MM.1S (cell line): ENCODE measurements around the gene ROS1.
"Not testable (repeated sequence)": the region's sequence is repeated elsewhere in the genome, so short reads cannot be mapped to it uniquely, and the experiment has no call there.

Source experiments
- DNase-seq: peaks from one replicate; pipeline ENCODE4 v3.0.0-alpha.2; 2015
- H2AFZ ChIP-seq: fragments of 300-600 bp; sonication (generic); 2 replicates; pipeline ENCODE4 v1.6.0; 2016; ENCODE audit warnings: antibody characterized with exemption, low read length
- H3F3A ChIP-seq: fragments of 300-600 bp; sonication (generic); 2 replicates; pipeline ENCODE4 v1.6.1; 2016; ENCODE audit warnings: mild to moderate bottlenecking, antibody characterized with exemption, low read length, moderate library complexity, mixed read lengths; ENCODE audit not compliant: insufficient read depth
- H3K27ac ChIP-seq: fragments of 300-600 bp; sonication (generic); 2 replicates; pipeline ENCODE4 v1.5.1; 2016; ENCODE audit warnings: mild to moderate bottlenecking, low read length
- H3K27me3 ChIP-seq: fragments of 300-600 bp; sonication (generic); replicated peaks from 2 replicates; pipeline ENCODE4 v1.6.0; 2016; ENCODE audit warnings: low read length; ENCODE audit not compliant: insufficient read depth
- H3K36me3 ChIP-seq: fragments of 300-600 bp; sonication (generic); replicated peaks from 2 replicates; pipeline ENCODE4 v1.6.1; 2016; ENCODE audit warnings: mild to moderate bottlenecking, low read length, mixed read lengths; ENCODE audit not compliant: insufficient read depth
- H3K4me1 ChIP-seq: fragments of 300-600 bp; sonication (generic); 2 replicates; pipeline ENCODE4 v1.6.1; 2016; ENCODE audit warnings: low read length, mixed read lengths
- H3K4me2 ChIP-seq: fragments of 300-600 bp; sonication (generic); 2 replicates; pipeline ENCODE4 v1.6.0; 2016; ENCODE audit warnings: low read depth, low read length
- H3K4me3 ChIP-seq: fragments of 300-600 bp; sonication (generic); 2 replicates; pipeline ENCODE4 v1.5.1; 2016; ENCODE audit warnings: low read length, mixed read lengths
- H3K79me2 ChIP-seq: fragments of 300-600 bp; sonication (generic); 2 replicates; pipeline ENCODE4 v1.6.1; 2016; ENCODE audit warnings: mixed run types, low read length, mixed read lengths
- H3K9ac ChIP-seq: fragments of 300-600 bp; sonication (generic); 2 replicates; pipeline ENCODE4 v1.6.1; 2016; ENCODE audit warnings: low read length, mixed read lengths
- H3K9me2 ChIP-seq: fragments of 300-600 bp; sonication (generic); replicated peaks from 2 replicates; pipeline ENCODE4 v1.6.1; 2016; ENCODE audit warnings: mild to moderate bottlenecking, low read length, mixed read lengths; ENCODE audit not compliant: insufficient read depth
- H3K9me3 ChIP-seq: fragments of 300-600 bp; sonication (generic); replicated peaks from 2 replicates; pipeline ENCODE4 v1.6.1; 2016; ENCODE audit warnings: mild to moderate bottlenecking, low read length, mixed read lengths; ENCODE audit not compliant: insufficient read depth
- H4K20me1 ChIP-seq: fragments of 300-600 bp; sonication (generic); 2 replicates; pipeline ENCODE4 v1.6.1; 2016; ENCODE audit warnings: mild to moderate bottlenecking, low read length, moderate library complexity, mixed read lengths; ENCODE audit not compliant: insufficient read depth
- EZH2 ChIP-seq: fragments of 300-600 bp; sonication (generic); optimal IDR thresholded peaks from 2 replicates; pipeline ENCODE3; 2017; ENCODE audit warnings: low read depth, mild to moderate bottlenecking, antibody characterized with exemption, low read length, mixed read lengths
- EZH2phosphoT487 ChIP-seq: fragments of 300-600 bp; sonication (generic); IDR thresholded peaks from 2 replicates; pipeline ENCODE4 v1.6.1; 2018; ENCODE audit warnings: antibody characterized with exemption, low read length
- TF ChIP-seq, protein P1 (sequence below): fragments of 300-600 bp; sonication (generic); IDR thresholded peaks from 2 replicates; pipeline ENCODE4 v1.5.1; 2016; ENCODE audit warnings: antibody characterized with exemption, low read length, mixed read lengths

Gene ROS1

DNA sequence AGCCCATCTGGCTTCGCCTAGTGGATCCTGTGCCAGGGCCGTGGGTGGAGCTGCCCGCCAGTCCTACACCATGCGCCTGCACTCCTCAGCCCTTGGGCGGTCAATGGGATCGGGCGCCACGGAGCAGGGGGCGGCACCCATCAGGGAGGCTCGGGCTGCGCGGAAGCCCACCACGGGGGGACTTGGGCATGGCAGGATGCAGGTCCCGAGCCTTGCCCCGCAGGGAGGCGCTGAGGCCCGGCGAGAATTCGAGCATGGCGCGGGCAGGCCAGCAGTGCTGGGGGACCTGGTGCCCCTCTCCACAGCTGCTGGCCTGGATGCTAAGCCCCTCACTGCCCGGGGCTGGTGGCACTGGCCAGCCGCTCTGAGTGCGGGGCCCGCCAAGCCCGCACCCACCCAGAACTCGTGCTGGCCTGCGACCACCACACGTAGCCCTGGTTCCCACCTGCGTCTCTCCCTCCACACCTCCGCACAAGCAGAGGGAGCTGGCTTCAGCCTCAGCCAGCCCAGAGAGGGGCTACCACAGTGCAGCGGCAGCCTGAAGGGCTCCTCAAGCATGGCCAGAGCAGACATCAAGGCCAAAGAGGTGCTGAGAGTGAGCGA is 52.4 kb downstream of the ROS1 start:
- Histone ChIP-seq H2AFZ (no peak overlapping the region), H3K4me3 (no peak overlapping the region), H3K36me3 (no peaks in the 10 kb centered on the region), H3K4me1 (no peaks in the 10 kb centered on the region), H3F3A (no peaks in the 10 kb centered on the region), H3K27ac (no peak overlapping the region), H3K4me2 (no peak overlapping the region), H4K20me1 (no peaks in the 10 kb centered on the region), H3K27me3 (no peaks in the 10 kb centered on the region), H3K9me2 (no peaks in the 10 kb centered on the region), H3K79me2 (no peaks in the 10 kb centered on the region), H3K9ac (no peak overlapping the region), H3K9me3 (no peaks in the 10 kb centered on the region)
- no peak for DNase-seq
- no peak for TF ChIP-seq EZH2phosphoT487
- TF ChIP-seq, protein P1, sequence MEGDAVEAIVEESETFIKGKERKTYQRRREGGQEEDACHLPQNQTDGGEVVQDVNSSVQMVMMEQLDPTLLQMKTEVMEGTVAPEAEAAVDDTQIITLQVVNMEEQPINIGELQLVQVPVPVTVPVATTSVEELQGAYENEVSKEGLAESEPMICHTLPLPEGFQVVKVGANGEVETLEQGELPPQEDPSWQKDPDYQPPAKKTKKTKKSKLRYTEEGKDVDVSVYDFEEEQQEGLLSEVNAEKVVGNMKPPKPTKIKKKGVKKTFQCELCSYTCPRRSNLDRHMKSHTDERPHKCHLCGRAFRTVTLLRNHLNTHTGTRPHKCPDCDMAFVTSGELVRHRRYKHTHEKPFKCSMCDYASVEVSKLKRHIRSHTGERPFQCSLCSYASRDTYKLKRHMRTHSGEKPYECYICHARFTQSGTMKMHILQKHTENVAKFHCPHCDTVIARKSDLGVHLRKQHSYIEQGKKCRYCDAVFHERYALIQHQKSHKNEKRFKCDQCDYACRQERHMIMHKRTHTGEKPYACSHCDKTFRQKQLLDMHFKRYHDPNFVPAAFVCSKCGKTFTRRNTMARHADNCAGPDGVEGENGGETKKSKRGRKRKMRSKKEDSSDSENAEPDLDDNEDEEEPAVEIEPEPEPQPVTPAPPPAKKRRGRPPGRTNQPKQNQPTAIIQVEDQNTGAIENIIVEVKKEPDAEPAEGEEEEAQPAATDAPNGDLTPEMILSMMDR, result no peak
- no peak for TF ChIP-seq EZH2

DNA sequence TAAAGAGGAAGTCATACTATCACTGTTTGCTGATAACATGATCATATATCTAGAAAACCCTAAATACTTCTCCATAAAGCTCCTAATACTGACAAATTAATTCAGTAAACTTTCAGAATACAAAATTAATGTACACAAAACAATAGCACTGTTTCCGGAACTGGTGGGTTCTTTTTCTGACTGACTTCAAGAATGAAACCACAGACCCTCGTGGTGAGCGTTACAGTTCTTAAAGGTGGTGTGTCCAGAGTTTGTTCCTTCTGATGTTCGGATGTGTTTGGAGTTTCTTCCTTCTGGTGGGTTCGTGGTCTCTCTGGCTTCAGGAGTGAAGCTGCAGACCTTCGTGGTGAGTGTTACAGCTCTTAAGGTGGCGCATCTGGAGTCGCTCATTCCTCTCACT is 53.5 kb downstream of the ROS1 start:
- H3K9me2 ChIP-seq, H3F3A ChIP-seq, H4K20me1 ChIP-seq, H3K4me2 ChIP-seq, H3K79me2 ChIP-seq, H3K27ac ChIP-seq, H2AFZ ChIP-seq, H3K27me3 ChIP-seq, H3K9ac ChIP-seq, H3K4me3 ChIP-seq, DNase-seq, H3K4me1 ChIP-seq, H3K36me3 ChIP-seq, H3K9me3 ChIP-seq: not testable (repeated sequence)

DNA sequence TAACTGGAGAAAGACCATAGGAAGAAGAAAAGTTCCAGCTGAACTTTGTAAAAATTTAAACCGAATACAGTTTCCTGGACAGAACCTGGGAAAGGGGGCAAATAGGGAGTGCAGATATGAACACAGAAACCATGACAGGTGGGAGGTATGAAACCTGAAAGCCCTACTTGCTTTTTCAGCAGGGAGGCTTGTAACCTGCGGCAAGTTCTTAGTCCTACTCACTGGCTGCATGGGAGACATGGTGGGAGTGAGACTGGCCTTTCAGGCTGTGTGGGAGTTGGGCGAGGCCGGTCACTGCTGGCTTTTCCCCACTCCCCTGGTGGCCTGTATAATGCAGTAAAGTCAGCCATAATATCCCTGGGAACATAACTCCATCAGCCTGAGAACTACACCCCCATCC is 54.2 kb downstream of the ROS1 start:
- no peak overlapping the region for H3K4me2 ChIP-seq
- no peaks in the 10 kb centered on the region for H3K27me3 ChIP-seq
- H3K9me3 ChIP-seq, result no peaks in the 10 kb centered on the region
- H3K9ac ChIP-seq, result no peak overlapping the region
- no peaks in the 10 kb centered on the region for H3F3A ChIP-seq
- no peaks in the 10 kb centered on the region for H4K20me1 ChIP-seq
- H3K79me2 ChIP-seq, result no peaks in the 10 kb centered on the region
- H2AFZ ChIP-seq, result no peak overlapping the region
- DNase-seq, result no peak
- no peaks in the 10 kb centered on the region for H3K9me2 ChIP-seq
- no peaks in the 10 kb centered on the region for H3K4me1 ChIP-seq
- H3K27ac ChIP-seq, result no peak overlapping the region
- H3K4me3 ChIP-seq, result no peak overlapping the region
- H3K36me3 ChIP-seq, result no peaks in the 10 kb centered on the region
- TF ChIP-seq EZH2phosphoT487 (no peak), EZH2 (no peak)
- TF ChIP-seq, protein P1, result no peak

DNA sequence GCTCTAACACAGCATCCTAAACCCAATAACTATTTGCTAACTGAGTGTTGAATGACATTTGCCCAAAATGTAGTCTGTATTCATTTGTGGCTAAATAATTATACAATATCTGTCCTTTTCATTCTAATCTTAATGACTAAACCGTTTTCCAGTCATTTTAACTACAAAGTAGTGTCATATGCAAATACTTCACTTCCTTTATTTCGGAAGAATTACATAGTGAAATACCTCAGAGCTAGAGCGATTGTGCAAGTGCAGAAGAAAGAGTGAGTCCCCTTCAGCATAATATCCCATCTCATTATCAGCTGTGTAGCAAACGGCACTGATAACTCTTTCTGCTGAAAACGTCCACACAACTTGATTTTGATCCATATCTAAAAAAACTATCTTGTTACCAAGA is 66.2 kb downstream of the ROS1 start:
- no peak for TF ChIP-seq EZH2
- no peak overlapping the region for H2AFZ ChIP-seq
- H3K9ac ChIP-seq, result no peak overlapping the region

More for the DNA sequence above, 66.2 kb downstream of the ROS1 start:
- Histone ChIP-seq H3K27ac (no peak overlapping the region), H3K79me2 (no peaks in the 10 kb centered on the region), H4K20me1 (no peaks in the 10 kb centered on the region), H3F3A (no peaks in the 10 kb centered on the region), H3K9me3 (no peaks in the 10 kb centered on the region), H3K4me3 (no peak overlapping the region), H3K9me2 (no peaks in the 10 kb centered on the region), H3K27me3 (no peaks in the 10 kb centered on the region), H3K4me1 (no peaks in the 10 kb centered on the region), H3K4me2 (no peak overlapping the region), H3K36me3 (no peaks in the 10 kb centered on the region)
- DNase-seq, result no peak
